Endodermal cell (in vitro differentiated cells): Measurements from ENCODE around the gene WDR20. TPM values are rescaled to one million over a fixed set of nuclear protein-coding genes. Genes with fewer than 3 reads are reported as not detected.

ENCODE experiments used
- DNase-seq: peaks from one replicate; pipeline ENCODE4 v3.0.0-alpha.2; 2017
- H3K27ac ChIP-seq: 2 replicates; pipeline ENCODE4 v1.5.1; 2013; ENCODE audit warnings: mild to moderate bottlenecking, low read depth, low read length, moderate library complexity
- H3K27me3 ChIP-seq: 2 replicates; pipeline ENCODE4 v1.6.1; 2013; ENCODE audit warnings: mild to moderate bottlenecking, low read length, moderate library complexity; ENCODE audit not compliant: insufficient read depth, control insufficient read depth, poor library complexity, severe bottlenecking
- H3K36me3 ChIP-seq: 2 replicates; pipeline ENCODE4 v1.7.0; 2013; ENCODE audit warnings: mild to moderate bottlenecking, low read length, moderate library complexity; ENCODE audit not compliant: control insufficient read depth, insufficient read depth
- H3K4me1 ChIP-seq: one replicate; pipeline ENCODE4 v1.7.0; 2013; ENCODE audit warnings: low read length; ENCODE audit not compliant: control insufficient read depth, insufficient read depth
- H3K4me3 ChIP-seq: 2 replicates; pipeline ENCODE4 v1.5.1; 2013; ENCODE audit warnings: mild to moderate bottlenecking, low read length, moderate library complexity
- H3K9ac ChIP-seq: 2 replicates; pipeline ENCODE4 v1.6.1; 2013; ENCODE audit warnings: mild to moderate bottlenecking, low read length, moderate library complexity; ENCODE audit not compliant: poor library complexity, severe bottlenecking; ENCODE audit errors: extremely low read depth
- H3K9me3 ChIP-seq: 2 replicates; pipeline ENCODE4 v1.6.1; 2013; ENCODE audit warnings: mild to moderate bottlenecking, low read length, moderate library complexity; ENCODE audit not compliant: control insufficient read depth
- H3K27ac Mint-ChIP-seq: 2 replicates; pipeline ENCODE4 v1.8.0; 2020; ENCODE audit warnings: mixed read lengths
- H3K27me3 Mint-ChIP-seq: 2 replicates; pipeline ENCODE4 v1.8.0; 2021; ENCODE audit warnings: mild to moderate bottlenecking, mixed read lengths; ENCODE audit not compliant: insufficient read depth
- H3K36me3 Mint-ChIP-seq: 2 replicates; pipeline ENCODE4 v1.8.0; 2020; ENCODE audit warnings: low read depth, mixed read lengths
- H3K4me1 Mint-ChIP-seq: 2 replicates; pipeline ENCODE4 v1.8.0; 2020; ENCODE audit warnings: mixed read lengths
- H3K4me3 Mint-ChIP-seq: 2 replicates; pipeline ENCODE4 v1.8.0; 2020; ENCODE audit warnings: mild to moderate bottlenecking, moderate library complexity, mixed read lengths
- H3K9me3 Mint-ChIP-seq: 2 replicates; pipeline ENCODE4 v1.8.0; 2020; ENCODE audit warnings: mild to moderate bottlenecking, mixed read lengths
- WGBS, 2 experiments: methylation state at CpG; one replicate each; pipeline versions ENCODE4 v1.1.5 to v1.1.7; 2013; ENCODE audit warnings: missing lambda C conversion rate in 2 of 2, mixed read lengths in 1 of 2; ENCODE audit not compliant: insufficient coverage in 1 of 2, insufficient read length in 1 of 2; 5-methylcytosine and 5-hydroxymethylcytosine counted together
- total RNA-seq, 2 donors: library from RNA; stranded (reverse); fragmentation: NEBNext Ultra II Directional in 1 of 2; extraction: Animal tissue kit (Norgen Biotek cat#: 25700) in 1 of 2; gene quantifications; 2 replicates in 1 of 2; 3 replicates in 1 of 2; pipeline ENCODE4 v1.2.1, GENCODE V29; 2021
- TF ChIP-seq, protein P1 (sequence below): fragments of 200-600 bp; sonication (generic); conservative IDR thresholded peaks from 2 replicates; pipeline ENCODE4 v1.5.0; 2021; ENCODE audit warnings: antibody characterized with exemption, mild to moderate bottlenecking

WDR20 gene
- total RNA-seq, 2 donors from 2014 or later: 33.8 to 37.6 TPM

GRCh38 chr14:102211240-102211639, 71.5 kb downstream of the WDR20 start:
- Mint-ChIP-seq H3K36me3 (peaks cover 17% of the 10 kb centered on the region), H3K4me1 (peaks cover 22% of the 10 kb centered on the region), H3K9me3 (no peaks in the 10 kb centered on the region), H3K27me3 (no peaks in the 10 kb centered on the region), H3K27ac (no peak overlapping the region), H3K4me3 (no peak overlapping the region)
- WGBS, 2 experiments: 97 to 99% methylated on average over 10 to 12 of the region's 12 CpGs
- Histone ChIP-seq H3K36me3 (peaks cover 33% of the 10 kb centered on the region), H3K9me3 (no peaks in the 10 kb centered on the region), H3K27ac (no peak overlapping the region), H3K27me3 (no peaks in the 10 kb centered on the region), H3K4me3 (no peak overlapping the region), H3K9ac (no peak overlapping the region), H3K4me1 (peaks cover 6% of the 10 kb centered on the region)
- TF ChIP-seq, protein P1, sequence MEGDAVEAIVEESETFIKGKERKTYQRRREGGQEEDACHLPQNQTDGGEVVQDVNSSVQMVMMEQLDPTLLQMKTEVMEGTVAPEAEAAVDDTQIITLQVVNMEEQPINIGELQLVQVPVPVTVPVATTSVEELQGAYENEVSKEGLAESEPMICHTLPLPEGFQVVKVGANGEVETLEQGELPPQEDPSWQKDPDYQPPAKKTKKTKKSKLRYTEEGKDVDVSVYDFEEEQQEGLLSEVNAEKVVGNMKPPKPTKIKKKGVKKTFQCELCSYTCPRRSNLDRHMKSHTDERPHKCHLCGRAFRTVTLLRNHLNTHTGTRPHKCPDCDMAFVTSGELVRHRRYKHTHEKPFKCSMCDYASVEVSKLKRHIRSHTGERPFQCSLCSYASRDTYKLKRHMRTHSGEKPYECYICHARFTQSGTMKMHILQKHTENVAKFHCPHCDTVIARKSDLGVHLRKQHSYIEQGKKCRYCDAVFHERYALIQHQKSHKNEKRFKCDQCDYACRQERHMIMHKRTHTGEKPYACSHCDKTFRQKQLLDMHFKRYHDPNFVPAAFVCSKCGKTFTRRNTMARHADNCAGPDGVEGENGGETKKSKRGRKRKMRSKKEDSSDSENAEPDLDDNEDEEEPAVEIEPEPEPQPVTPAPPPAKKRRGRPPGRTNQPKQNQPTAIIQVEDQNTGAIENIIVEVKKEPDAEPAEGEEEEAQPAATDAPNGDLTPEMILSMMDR: no peak
- peak; percentile 29 for DNase-seq

GRCh38 chr14:102212356-102212755, 72.7 kb downstream of the WDR20 start:
- Histone ChIP-seq H3K36me3 (peaks cover 40% of the 10 kb centered on the region), H3K4me3 (no peak overlapping the region), H3K4me1 (peaks cover 6% of the 10 kb centered on the region), H3K9ac (no peak overlapping the region), H3K27ac (no peak overlapping the region), H3K9me3 (no peaks in the 10 kb centered on the region), H3K27me3 (no peaks in the 10 kb centered on the region)
- DNase-seq: peak; percentile 40
- Mint-ChIP-seq H3K4me1 (peaks cover 27% of the 10 kb centered on the region), H3K4me3 (no peak overlapping the region), H3K27me3 (no peaks in the 10 kb centered on the region), H3K27ac (no peak overlapping the region), H3K36me3 (peaks cover 19% of the 10 kb centered on the region), H3K9me3 (no peaks in the 10 kb centered on the region)
- TF ChIP-seq, protein P1: no peak
- 95 to 98% methylated on average over 6 to 8 of the region's 8 CpGs for WGBS, 2 experiments

- H3K36me3 Mint-ChIP-seq: peaks cover 21% of the 10 kb centered on the region
- Histone ChIP-seq H3K4me1 (peaks cover 6% of the 10 kb centered on the region), H3K9ac (no peak overlapping the region), H3K27me3 (no peaks in the 10 kb centered on the region), H3K9me3 (no peaks in the 10 kb centered on the region), H3K4me3 (no peak overlapping the region), H3K27ac (no peak overlapping the region), H3K36me3 (peaks cover 42% of the 10 kb centered on the region)
- WGBS, 2 experiments: 95% methylated on average over 4 to 10 of the region's 10 CpGs
- no peaks in the 10 kb centered on the region for H3K9me3 Mint-ChIP-seq
- TF ChIP-seq, protein P1: no peak
- H3K27me3 Mint-ChIP-seq: no peaks in the 10 kb centered on the region
- no peak for DNase-seq
- no peak overlapping the region for H3K27ac Mint-ChIP-seq
- H3K4me1 Mint-ChIP-seq: peaks cover 31% of the 10 kb centered on the region
- no peak overlapping the region for H3K4me3 Mint-ChIP-seq
These were observed 73.1 kb downstream of the WDR20 start for GRCh38 chr14:102212845-102213244.
